ENCODE measurements around the gene CARNS1.

The CARNS1 gene

DNA sequence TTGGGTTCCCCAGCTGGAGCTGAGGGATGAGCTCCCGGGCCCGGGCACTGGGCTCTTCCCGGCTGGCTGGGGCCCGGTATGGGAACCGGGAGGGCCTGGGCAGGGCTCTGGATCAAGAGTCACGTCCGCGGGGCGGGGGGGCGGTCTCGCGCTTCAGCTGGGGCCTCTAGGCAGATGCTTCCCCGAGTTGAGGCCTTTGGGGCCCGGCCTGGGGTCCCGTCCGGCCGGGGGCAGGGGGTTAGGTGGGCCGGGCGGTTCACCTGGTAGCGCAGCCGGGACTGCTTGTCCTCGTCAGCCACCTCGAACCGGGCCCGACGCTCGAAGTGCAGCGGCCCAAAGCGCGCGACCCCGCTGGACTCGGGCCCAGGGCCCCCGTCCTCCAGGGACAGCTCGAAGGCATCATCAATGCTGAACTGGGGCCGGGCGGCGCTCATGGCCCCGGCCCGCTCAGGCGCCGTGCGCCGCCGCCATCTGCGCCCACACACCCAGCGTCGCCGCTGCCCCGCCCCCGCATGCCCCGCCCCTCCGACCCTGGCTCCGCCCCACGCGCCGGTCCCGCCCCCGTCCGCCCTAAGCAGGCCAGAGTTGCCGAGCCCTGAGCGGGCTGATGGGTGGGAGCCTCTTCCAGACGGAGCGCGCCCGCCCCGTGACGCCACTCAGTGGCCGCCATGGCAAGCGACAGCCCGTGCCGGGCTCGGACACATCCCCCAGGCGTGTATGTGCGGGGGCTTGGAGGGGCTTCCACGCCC lies 53.5 kb downstream of the CARNS1 start, which contains the start of gene TMEM134:
Gene TMEM134 (minus strand): TSS at position 493 of the 749 bp plus-strand sequence. CDS start 59 bp downstream, at position 434.
- peak; percentile 73 for DNase-seq

DNA sequence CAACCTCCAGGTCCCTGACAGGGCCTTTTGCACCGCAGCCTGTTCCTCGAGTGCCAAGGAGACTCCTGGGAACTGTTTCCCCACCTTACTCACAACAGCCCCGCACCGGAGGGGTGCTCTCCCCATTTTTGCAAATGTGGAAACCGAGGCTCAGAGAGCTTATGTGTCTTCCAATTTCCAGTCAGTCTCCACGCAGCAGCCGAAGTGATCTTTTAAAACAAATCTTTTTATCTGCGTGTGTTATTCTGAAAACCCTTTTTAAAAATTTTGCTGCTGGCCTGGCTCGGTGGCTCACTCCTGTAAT lies 54.0 kb downstream of the CARNS1 start:
- DNase-seq, result no peak

DNA sequence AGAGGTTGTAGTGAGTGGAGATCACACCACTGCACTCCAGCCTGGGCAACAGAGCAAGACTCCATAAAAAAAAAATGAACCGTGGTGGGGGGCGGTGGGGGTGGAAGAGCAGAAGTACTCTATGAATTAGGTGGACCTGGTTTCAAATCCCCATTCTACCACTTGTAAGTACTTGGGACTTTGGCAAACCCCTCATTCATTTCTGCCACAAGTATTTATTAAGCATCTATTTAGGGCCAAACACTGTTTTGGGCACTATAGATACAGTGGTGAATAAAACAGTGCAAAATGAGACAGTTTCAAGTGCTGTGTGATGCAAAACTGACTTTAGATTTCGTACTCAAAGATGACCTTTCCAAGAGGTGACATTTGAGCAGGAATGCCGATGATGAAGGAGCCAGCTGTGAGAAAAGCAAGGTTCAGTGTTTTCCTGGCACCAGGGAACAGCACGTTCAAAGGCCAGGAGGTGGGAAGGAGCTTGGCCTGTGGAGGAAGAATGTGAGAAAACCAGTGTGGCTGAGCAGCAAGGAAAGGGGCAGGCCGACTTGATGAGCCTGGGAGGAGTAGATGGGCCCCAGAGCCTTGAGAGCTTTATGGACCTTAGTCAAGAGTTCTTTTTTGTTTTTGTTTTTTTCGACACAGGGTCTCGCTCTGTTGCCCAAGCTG lies 55.0 kb downstream of the CARNS1 start:
- DNase-seq, result no peak

DNA sequence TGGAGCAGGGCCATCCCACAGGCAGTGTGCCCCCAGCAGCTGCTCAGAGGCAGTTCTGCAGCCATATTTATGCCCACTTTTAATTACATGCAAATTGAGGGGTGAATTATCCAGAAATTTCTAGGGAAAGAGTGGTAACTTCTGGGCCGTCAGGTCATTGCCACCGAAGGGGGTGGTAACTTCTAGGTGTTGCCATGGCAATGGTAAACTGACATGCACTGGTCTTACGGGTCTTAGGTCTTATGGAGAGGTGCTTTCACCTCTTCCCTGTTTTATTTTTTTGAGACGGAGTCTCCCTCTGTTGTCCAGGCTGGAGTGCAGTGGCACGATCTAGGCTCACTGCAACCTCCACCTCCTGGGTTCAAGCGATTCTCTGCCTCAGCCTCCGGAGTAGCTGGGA lies 57.4 kb downstream of the CARNS1 start:
- no peak for DNase-seq

Measured in cortex of kidney (tissue), 1 donor.